Keratinocyte (primary cell): Measurements from ENCODE around the gene ARX. TPM values are rescaled to one million over a fixed set of nuclear protein-coding genes. Genes with fewer than 3 reads are reported as not detected.

Experiments
- DNase-seq: peaks from one replicate; pipeline ENCODE4 v3.0.0-alpha.2; 2011; ENCODE audit warnings: low read depth, missing footprints, low spot score
- FAIRE-seq: peaks from 2 replicates; lab custom pipeline; 2011; peaks lifted over from hg19 to GRCh38; lab: Jason Lieb, UNC
- H2AFZ ChIP-seq: 2 replicates; pipeline ENCODE4 v1.6.0; 2012; ENCODE audit warnings: low read length, control low read depth, inconsistent platforms; ENCODE audit not compliant: control insufficient read depth
- H3K27ac ChIP-seq: 2 replicates; pipeline ENCODE4 v1.5.1; 2011; ENCODE audit warnings: low read length; ENCODE audit not compliant: control insufficient read depth, insufficient read depth
- H3K27me3 ChIP-seq: 3 replicates; pipeline ENCODE4 v1.6.0; 2011; ENCODE audit warnings: low read length; ENCODE audit not compliant: control insufficient read depth, insufficient read depth; ENCODE audit errors: extremely low read depth
- H3K36me3 ChIP-seq, 2 experiments: 2 replicates in 1 of 2; 3 replicates in 1 of 2; pipeline ENCODE4 v1.5.1; 2011; ENCODE audit warnings: low read length in 2 of 2, mild to moderate bottlenecking in 1 of 2; ENCODE audit not compliant: control insufficient read depth in 2 of 2, insufficient read depth in 2 of 2; ENCODE audit errors: extremely low read depth in 1 of 2
- H3K4me1 ChIP-seq: 3 replicates; pipeline ENCODE4 v1.5.1; 2011; ENCODE audit warnings: low read length; ENCODE audit not compliant: control insufficient read depth, insufficient read depth; ENCODE audit errors: extremely low read depth
- H3K4me2 ChIP-seq: 3 replicates; pipeline ENCODE4 v1.6.0; 2011; ENCODE audit warnings: low read depth, low read length; ENCODE audit not compliant: control insufficient read depth, insufficient read depth; ENCODE audit errors: extremely low read depth
- H3K4me3 ChIP-seq, 3 experiments: fragments of 200-600 bp in 1 of 3; sonication (generic) in 1 of 3; 2 replicates in 2 of 3; 3 replicates in 1 of 3; pipeline ENCODE4 v1.5.1; 2011 to 2016; ENCODE audit warnings: low read length in 3 of 3, mild to moderate bottlenecking in 3 of 3, control low read depth in 2 of 3, inconsistent platforms in 1 of 3, low read depth in 1 of 3, mixed read lengths in 1 of 3, mixed run types in 1 of 3, moderate library complexity in 1 of 3; ENCODE audit not compliant: control insufficient read depth in 2 of 3, insufficient read depth in 2 of 3; ENCODE audit errors: extremely low read depth in 1 of 3
- H3K79me2 ChIP-seq: 2 replicates; pipeline ENCODE4 v1.6.0; 2012; ENCODE audit warnings: low read length; ENCODE audit not compliant: control insufficient read depth, insufficient read depth
- H3K9ac ChIP-seq: 3 replicates; pipeline ENCODE4 v1.6.0; 2011; ENCODE audit warnings: low read length; ENCODE audit not compliant: control insufficient read depth, insufficient read depth; ENCODE audit errors: extremely low read depth
- H3K9me1 ChIP-seq: 3 replicates; pipeline ENCODE4 v1.6.0; 2011; ENCODE audit warnings: low read length; ENCODE audit not compliant: control insufficient read depth, insufficient read depth; ENCODE audit errors: extremely low read depth
- H3K9me3 ChIP-seq: 2 replicates; pipeline ENCODE4 v1.5.1; 2012; ENCODE audit warnings: low read depth, low read length; ENCODE audit not compliant: control insufficient read depth
- H4K20me1 ChIP-seq: 3 replicates; pipeline ENCODE4 v1.6.0; 2011; ENCODE audit warnings: low read length; ENCODE audit not compliant: control insufficient read depth, insufficient read depth; ENCODE audit errors: extremely low read depth
- EZH2 ChIP-seq: IDR thresholded peaks from one replicate; pipeline ENCODE4 v1.6.1; 2012; ENCODE audit warnings: inconsistent platforms, mild to moderate bottlenecking, low read length, moderate library complexity
- dilution Hi-C: fragments of 300-500 bp; cut with MboI; formaldehyde crosslinking; loops from one replicate; pipeline ENCODE4 v1.7.0; 2020; ENCODE audit warnings: low sequenced_read_pairs; ENCODE audit not compliant: extremely low pct_ligation_motif_present
- polyA plus RNA-seq, 5 experiments: library from polyadenylated mRNA; depleted of rRNA in 3 of 5; stranded (reverse) in 3 of 5; stranded (forward) in 1 of 5; unstranded in 1 of 5; fragments of >200 nt; gene quantifications; 1 replicate in 1 of 5; 2 replicates in 3 of 5; 3 replicates in 1 of 5; pipeline versions ENCODE4 v1.2.1 to v1.2.3, GENCODE V29; 2011 to 2012; ENCODE audit warnings: missing spikeins in 2 of 5, low read depth in 1 of 5, low replicate concordance in 1 of 5
- TF ChIP-seq, protein P1 (sequence below), 3 experiments: IDR thresholded peaks in 1 of 3; conservative IDR thresholded peaks in 1 of 3; optimal IDR thresholded peaks in 1 of 3; 2 replicates in 2 of 3; 3 replicates in 1 of 3; pipeline versions ENCODE3 to v1.5.1; 2011; ENCODE audit warnings: low read length in 3 of 3, mild to moderate bottlenecking in 3 of 3, moderate library complexity in 2 of 3, control low read depth in 1 of 3, inconsistent platforms in 1 of 3; ENCODE audit not compliant: insufficient read depth in 2 of 3; ENCODE audit errors: extremely low read depth in 1 of 3

ARX gene
- polyA plus RNA-seq, 1 donor (not counting 4 experiments of a cell fraction or from before 2014, with no cell fraction given), result not detected

- Histone ChIP-seq H3K79me2 (no peaks in the 10 kb centered on the region), H4K20me1 (no peaks in the 10 kb centered on the region), H3K4me3 (no peak overlapping the region), H3K9me1 (no peaks in the 10 kb centered on the region), H3K27me3 (no peaks in the 10 kb centered on the region), H2AFZ (no peak overlapping the region), H3K36me3 (no peaks in the 10 kb centered on the region), H3K27ac (no peak overlapping the region), H3K9ac (no peak overlapping the region), H3K4me1 (no peaks in the 10 kb centered on the region), H3K4me2 (no peak overlapping the region), H3K9me3 (no peaks in the 10 kb centered on the region)
- dilution Hi-C loops, result no loop called here
- DNase-seq (no peak), FAIRE-seq (no peak)
- TF ChIP-seq EZH2, result no peak
These were observed 33.6 kb upstream of the ARX start for GRCh38 chrX:25049357-25049756.

GRCh38 chrX:25048178-25048577 lies 32.4 kb upstream of the ARX start:
- dilution Hi-C loops, result no loop called here
- FAIRE-seq, result no peak
- H3K9me3 ChIP-seq, result no peaks in the 10 kb centered on the region

More at GRCh38 chrX:25048178-25048577, 32.4 kb upstream of the ARX start:
- H3K27ac ChIP-seq, result no peak overlapping the region
- H3K4me3 ChIP-seq, result no peak overlapping the region
- no peak overlapping the region for H2AFZ ChIP-seq
- TF ChIP-seq, protein P1, sequence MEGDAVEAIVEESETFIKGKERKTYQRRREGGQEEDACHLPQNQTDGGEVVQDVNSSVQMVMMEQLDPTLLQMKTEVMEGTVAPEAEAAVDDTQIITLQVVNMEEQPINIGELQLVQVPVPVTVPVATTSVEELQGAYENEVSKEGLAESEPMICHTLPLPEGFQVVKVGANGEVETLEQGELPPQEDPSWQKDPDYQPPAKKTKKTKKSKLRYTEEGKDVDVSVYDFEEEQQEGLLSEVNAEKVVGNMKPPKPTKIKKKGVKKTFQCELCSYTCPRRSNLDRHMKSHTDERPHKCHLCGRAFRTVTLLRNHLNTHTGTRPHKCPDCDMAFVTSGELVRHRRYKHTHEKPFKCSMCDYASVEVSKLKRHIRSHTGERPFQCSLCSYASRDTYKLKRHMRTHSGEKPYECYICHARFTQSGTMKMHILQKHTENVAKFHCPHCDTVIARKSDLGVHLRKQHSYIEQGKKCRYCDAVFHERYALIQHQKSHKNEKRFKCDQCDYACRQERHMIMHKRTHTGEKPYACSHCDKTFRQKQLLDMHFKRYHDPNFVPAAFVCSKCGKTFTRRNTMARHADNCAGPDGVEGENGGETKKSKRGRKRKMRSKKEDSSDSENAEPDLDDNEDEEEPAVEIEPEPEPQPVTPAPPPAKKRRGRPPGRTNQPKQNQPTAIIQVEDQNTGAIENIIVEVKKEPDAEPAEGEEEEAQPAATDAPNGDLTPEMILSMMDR (optimal IDR thresholded peaks at IDR 0.05 in 1 of 3, IDR thresholded peaks at IDR 0.05 in 1 of 3, conservative IDR thresholded peaks at IDR 0.05 in 1 of 3; ENCODE audit: extremely low read depth in 1 of 3, insufficient read depth in 2 of 3, low read length in 3 of 3), result no peak
- TF ChIP-seq EZH2, result no peak
- DNase-seq, result no peak
- no peaks in the 10 kb centered on the region for H4K20me1 ChIP-seq
- no peak overlapping the region for H3K9ac ChIP-seq
- no peak overlapping the region for H3K4me2 ChIP-seq
- H3K4me1 ChIP-seq, result no peaks in the 10 kb centered on the region
- no peaks in the 10 kb centered on the region for H3K79me2 ChIP-seq
- no peaks in the 10 kb centered on the region for H3K36me3 ChIP-seq
- H3K27me3 ChIP-seq, result no peaks in the 10 kb centered on the region
- H3K9me1 ChIP-seq, result no peaks in the 10 kb centered on the region
